Heart right ventricle (tissue), 16 donors: ENCODE results near the gene SCAMP2. TPM values are rescaled to one million over a fixed set of nuclear protein-coding genes. Genes with fewer than 3 reads are reported as not detected.

Experiments
- ATAC-seq, 8 donors: fragments of 200-7000 bp; cut with Tn5 transposase; one replicate each; pipeline ENCODE4 v1.9.1; 2020; ENCODE audit warnings: mild to moderate bottlenecking in 8 of 8, moderate library complexity in 8 of 8, moderate number of reproducible peaks in 1 of 8
- DNase-seq, 2 donors: peaks; one replicate each; pipeline ENCODE4 v3.0.0-alpha.2; 2020
- H3K27ac ChIP-seq, 10 donors: fragments of 200-600 bp; sonication (generic) in 2 of 10; one replicate each; pipeline versions ENCODE4 v1.5.0 to v1.8.0; 2020 to 2022; ENCODE audit warnings: mild to moderate bottlenecking in 3 of 10
- H3K27me3 ChIP-seq, 7 donors: fragments of 200-600 bp; one replicate each; pipeline ENCODE4 v1.8.0; 2021 to 2022; ENCODE audit warnings: mild to moderate bottlenecking in 2 of 7
- H3K36me3 ChIP-seq, 9 donors: fragments of 200-600 bp; sonication (generic) in 1 of 9; one replicate each; pipeline versions ENCODE4 v1.5.0 to v1.8.0; 2020 to 2022; ENCODE audit warnings: mild to moderate bottlenecking in 2 of 9
- H3K4me1 ChIP-seq, 9 donors: fragments of 200-600 bp; sonication (generic) in 1 of 9; one replicate each; pipeline versions ENCODE4 v1.5.0 to v1.8.0; 2020 to 2022; ENCODE audit warnings: mild to moderate bottlenecking in 4 of 9
- H3K4me3 ChIP-seq, 10 donors: fragments of 200-600 bp; sonication (generic) in 2 of 10; one replicate each; pipeline versions ENCODE4 v1.5.0 to v1.8.0; 2020 to 2022; ENCODE audit warnings: mild to moderate bottlenecking in 7 of 10, moderate library complexity in 2 of 10
- H3K9me3 ChIP-seq, 11 donors: fragments of 200-600 bp in 10 of 11; sonication (generic) in 2 of 11; one replicate each; pipeline versions ENCODE4 v1.5.0 to v1.8.0; 2013 to 2022; ENCODE audit warnings: mild to moderate bottlenecking in 2 of 11, control low read depth in 1 of 11, moderate library complexity in 1 of 11
- CTCF ChIP-seq, 9 donors: fragments of 200-600 bp; sonication (generic) in 2 of 9; IDR thresholded peaks; one replicate each; pipeline versions ENCODE4 v1.5.0 to v1.8.0; 2021 to 2022; ENCODE audit warnings: antibody characterized with exemption in 9 of 9, mild to moderate bottlenecking in 5 of 9, moderate library complexity in 1 of 9
- WGBS, 2 donors: extraction: QIAGEN DNeasy Blood & Tissue Kit; methylation state at CpG; one replicate each; pipeline ENCODE4 v1.1.7; 2013; ENCODE audit warnings: inconsistent platforms in 1 of 2; 5-methylcytosine and 5-hydroxymethylcytosine counted together
- intact Hi-C, 10 donors: fragments of 100-400 bp; cut with DNase I; formaldehyde crosslinking; loops; one replicate each; pipeline versions ENCODE4 v1.11.1 to v1.14.2; 2022
- polyA plus RNA-seq, 2 donors: library from polyadenylated mRNA; stranded (reverse); fragments of 200-250 nt; gene quantifications; one replicate each; pipeline ENCODE4 v1.2.3, GENCODE V29; 2013
- total RNA-seq, 10 donors: library from RNA; stranded (reverse); fragmentation: NEBNext Ultra II Directional in 3 of 10; extraction: Animal tissue kit (Norgen Biotek cat#: 25700) in 3 of 10; gene quantifications; one replicate each; pipeline versions ENCODE4 v1.2.1 to v1.2.4, GENCODE V29; 2021 to 2023
- donor health status: Arrhythmogenic right ventricular cardiomyopathy.
- donor health status: ischemic (EF 13 %, LVEDD 7.1; RV severe dilation, severe dysfunction).
- donor health status: healthy with polysubstance abuse.
- donor health status: DM: no; HTN: yes; CAD: no.
- donor health status: DM: no; HTN: no; CAD: no.
- donor health status: ischemic (EF 25% LVEDD 6.9; RV normal size, moderate dysfunction).
- donor health status: ischemic (EF 25% LVEDD 5.7; RV mildly dilated, moderate dysfunction).
- donor health status: healthy.
- donor health status: DM: yes; HTN: yes; CAD: no.
- donor health status: Ischemic cardiomyopathy.
- donor health status: ischemic (EF 35%, LVEDD 5.7; RV mildly dilated, moderate dysfunction).
- donor health status: nonischemic (EF 11% LVEDD 7.7; RV severe dilation, severe dysfunction).
- donor health status: DM: yes; HTN: yes; CAD: no.
- donor health status: PGD.
- donor health status: ischemic (EF 29% LVEDD 5.4; RV normal size, mild dysfunction).
- donor health status: nonischemic (EF 23%, LVEDD 6.1; RV moderate dilation, normal function).

Gene SCAMP2
- total and polyA plus RNA-seq, 12 donors = 28.0 to 76.7 (median 39.1) TPM

GRCh38 chr15:74854453-74855022 lies 18.6 kb downstream of the SCAMP2 start:
- Histone ChIP-seq H3K9me3 (no peaks in the 10 kb centered on the region), H3K27me3 (no peaks in the 10 kb centered on the region), H3K27ac (no peak overlapping the region), H3K4me1 (peaks cover 3 to 40% (median 35%) of the 10 kb centered on the region in 9 donors), H3K36me3 (peaks cover 0 to 61% (median 47%) of the 10 kb centered on the region in 9 donors), H3K4me3 (no peak overlapping the region)
- no peak for DNase-seq
- TF ChIP-seq CTCF (IDR thresholded peaks at IDR 0.05) = no peak
- WGBS, 2 donors = 94% methylated on average over 13 of the region's 13 CpGs
- ATAC-seq = no peak
- intact Hi-C loops = no loop called here

GRCh38 chr15:74851960-74852359 lies 21.2 kb downstream of the SCAMP2 start:
- intact Hi-C loops = no loop called here
- ATAC-seq (no peak), DNase-seq (no peak)
- Histone ChIP-seq H3K4me1 (peaks cover 0 to 27% (median 13%) of the 10 kb centered on the region in 9 donors), H3K36me3 (peaks cover 0 to 85% (median 66%) of the 10 kb centered on the region in 9 donors), H3K27ac (no peak overlapping the region), H3K4me3 (no peak overlapping the region), H3K27me3 (no peaks in the 10 kb centered on the region), H3K9me3 (no peaks in the 10 kb centered on the region)
- no peak for TF ChIP-seq CTCF (IDR thresholded peaks at IDR 0.05)
- WGBS, 2 donors = 96% methylated on average over 7 of the region's 7 CpGs

GRCh38 chr15:74850393-74850792 lies 22.8 kb downstream of the SCAMP2 start:
- intact Hi-C loops = no loop called here
- no peaks in the 10 kb centered on the region for H3K9me3 ChIP-seq
- WGBS, 2 donors = 99% methylated on average over 4 of the region's 4 CpGs
- DNase-seq = no peak
- H3K36me3 ChIP-seq = peaks cover 0 to 96% (median 69%) of the 10 kb centered on the region in 9 donors
- no peak for TF ChIP-seq CTCF (IDR thresholded peaks at IDR 0.05)
- no peak for ATAC-seq
- no peaks in the 10 kb centered on the region for H3K27me3 ChIP-seq
- H3K4me3 ChIP-seq = no peak overlapping the region
- peaks cover 0 to 14% (median 6%) of the 10 kb centered on the region in 9 donors for H3K4me1 ChIP-seq
- H3K27ac ChIP-seq = no peak overlapping the region

GRCh38 chr15:74847432-74847831 lies 25.7 kb downstream of the SCAMP2 start:
- TF ChIP-seq CTCF (IDR thresholded peaks at IDR 0.05) = no peak
- Histone ChIP-seq H3K4me1 (peaks cover 5 to 27% (median 16%) of the 10 kb centered on the region in 9 donors), H3K4me3 (no peak overlapping the region), H3K36me3 (peaks cover 0 to 82% (median 52%) of the 10 kb centered on the region in 9 donors), H3K27ac (peak overlapping the region in 7 of 10 donors; percentile 30 to 74 (median 68)), H3K9me3 (no peaks in the 10 kb centered on the region), H3K27me3 (no peaks in the 10 kb centered on the region)
- 47 to 67% methylated on average over 3 of the region's 3 CpGs for WGBS, 2 donors
- intact Hi-C loops = loop anchor here in 3 of 10 donors (10.0 kb wide), 2 partner anchors 47 to 63 kb away; partner anchors contain the start of genes MPI (in 2 of the 3) and CSK (in 1 of the 3)
- DNase-seq (peak; percentile 51 to 65), ATAC-seq (peak in 6 of 8 donors; percentile 27 to 66 (median 52))
